Karpas-422 (cell line): ENCODE measurements around the gene ZNF69. TPM values are rescaled to one million over a fixed set of nuclear protein-coding genes. Genes with fewer than 3 reads are reported as not detected.
"Not testable (repeated sequence)": the region's sequence is repeated elsewhere in the genome, so short reads cannot be mapped to it uniquely, and the experiment has no call there.

Experiments used
- DNase-seq: peaks from one replicate; pipeline ENCODE4 v3.0.0-alpha.2; 2015
- H2AFZ ChIP-seq: fragments of 200-600 bp; sonication (generic); 2 replicates; pipeline ENCODE4 v1.6.1; 2014; ENCODE audit warnings: antibody characterized with exemption, low read length, mixed read lengths
- H3K27ac ChIP-seq: fragments of 200-600 bp; sonication (generic); 2 replicates; pipeline ENCODE4 v1.5.1; 2014; ENCODE audit warnings: mild to moderate bottlenecking, low read length, moderate library complexity
- H3K27me3 ChIP-seq: fragments of 200-600 bp; sonication (generic); 2 replicates; pipeline ENCODE4 v1.6.1; 2014; ENCODE audit warnings: low read length, mixed read lengths
- H3K36me3 ChIP-seq: fragments of 200-600 bp; sonication (generic); 2 replicates; pipeline ENCODE4 v1.6.1; 2014; ENCODE audit warnings: low read length, mixed read lengths; ENCODE audit not compliant: insufficient read depth
- H3K4me1 ChIP-seq: fragments of 200-600 bp; sonication (generic); 2 replicates; pipeline ENCODE4 v1.6.1; 2014; ENCODE audit warnings: mild to moderate bottlenecking, low read length, mixed read lengths
- H3K4me2 ChIP-seq: fragments of 200-600 bp; sonication (generic); 2 replicates; pipeline ENCODE4 v1.6.1; 2014; ENCODE audit warnings: low read length, low read depth, mild to moderate bottlenecking; ENCODE audit not compliant: poor library complexity, severe bottlenecking
- H3K4me3 ChIP-seq: fragments of 200-600 bp; sonication (generic); 2 replicates; pipeline ENCODE4 v1.5.1; 2014; ENCODE audit warnings: mild to moderate bottlenecking, antibody characterized with exemption, low read length, mixed read lengths
- H3K79me2 ChIP-seq: fragments of 200-600 bp; sonication (generic); 2 replicates; pipeline ENCODE4 v1.6.1; 2014; ENCODE audit warnings: mild to moderate bottlenecking, low read length, mixed read lengths
- H3K9ac ChIP-seq: fragments of 200-600 bp; sonication (generic); 2 replicates; pipeline ENCODE4 v1.6.0; 2014; ENCODE audit warnings: low read length
- H3K9me2 ChIP-seq: fragments of 200-600 bp; sonication (generic), shearing (Covaris generic); replicated peaks from 2 replicates; pipeline ENCODE4 v1.6.0; 2014; ENCODE audit warnings: mild to moderate bottlenecking, low read length, moderate library complexity; ENCODE audit not compliant: insufficient read depth
- H3K9me3 ChIP-seq: fragments of 300-700, 200-600 bp; sonication (generic); 2 replicates; pipeline ENCODE4 v1.6.1; 2014; ENCODE audit warnings: low read length, mixed read lengths
- H4K20me1 ChIP-seq: fragments of 200-600 bp; sonication (generic); 2 replicates; pipeline ENCODE4 v1.6.1; 2014; ENCODE audit warnings: mild to moderate bottlenecking, antibody characterized with exemption, low read length, low read depth; ENCODE audit not compliant: insufficient read depth
- total RNA-seq: library from RNA; depleted of rRNA; stranded (reverse); fragments of >200 nt; shearing (Covaris generic); gene quantifications from 2 replicates; pipeline ENCODE4 v1.2.3, GENCODE V29; 2014; ENCODE audit warnings: low replicate concordance

ZNF69 gene
- total RNA-seq, 1 experiment from 2014 or later: 12.9 TPM

- Histone ChIP-seq H3K9me2 (no peaks in the 10 kb centered on the region), H3K79me2 (peaks cover 88% of the 10 kb centered on the region), H3K27ac (no peak overlapping the region), H2AFZ (no peak overlapping the region), H3K9me3 (peaks cover 38% of the 10 kb centered on the region), H3K36me3 (peaks cover 75% of the 10 kb centered on the region), H3K4me3 (no peak overlapping the region), H3K4me2 (no peak overlapping the region), H3K4me1 (no peaks in the 10 kb centered on the region), H3K9ac (no peak overlapping the region), H4K20me1 (no peaks in the 10 kb centered on the region), H3K27me3 (no peaks in the 10 kb centered on the region)
- DNase-seq: no peak
Measured at GRCh38 chr19:11931513-11931912, 43.9 kb downstream of the ZNF69 start.

GRCh38 chr19:11935829-11936228 lies 48.2 kb downstream of the ZNF69 start:
- not testable (repeated sequence) for DNase-seq, H3K9ac ChIP-seq, H3K4me2 ChIP-seq, H3K9me2 ChIP-seq, H3K27ac ChIP-seq, H2AFZ ChIP-seq, H3K27me3 ChIP-seq, H4K20me1 ChIP-seq, H3K4me3 ChIP-seq, H3K4me1 ChIP-seq
- Histone ChIP-seq H3K79me2 (peaks cover 73% of the 10 kb centered on the region), H3K36me3 (peaks cover 50% of the 10 kb centered on the region), H3K9me3 (peaks cover 30% of the 10 kb centered on the region)

GRCh38 chr19:11938383-11938782 lies 50.8 kb downstream of the ZNF69 start:
- not testable (repeated sequence) for H2AFZ ChIP-seq, H3K4me2 ChIP-seq, H3K4me3 ChIP-seq, DNase-seq, H3K4me1 ChIP-seq, H3K9me2 ChIP-seq, H4K20me1 ChIP-seq, H3K9ac ChIP-seq, H3K27ac ChIP-seq, H3K27me3 ChIP-seq
- Histone ChIP-seq H3K9me3 (peaks cover 38% of the 10 kb centered on the region), H3K36me3 (peaks cover 45% of the 10 kb centered on the region), H3K79me2 (peaks cover 67% of the 10 kb centered on the region)

- H3K27me3 ChIP-seq, H2AFZ ChIP-seq, H3K4me3 ChIP-seq, H3K9me2 ChIP-seq, DNase-seq, H3K4me2 ChIP-seq, H3K9ac ChIP-seq, H3K27ac ChIP-seq, H3K4me1 ChIP-seq, H4K20me1 ChIP-seq: not testable (repeated sequence)
- Histone ChIP-seq H3K9me3 (peaks cover 48% of the 10 kb centered on the region), H3K36me3 (peaks cover 61% of the 10 kb centered on the region), H3K79me2 (peaks cover 67% of the 10 kb centered on the region)
Measured at GRCh38 chr19:11941361-11941887, 53.8 kb downstream of the ZNF69 start.

GRCh38 chr19:11942008-11942842 lies 54.6 kb downstream of the ZNF69 start:
- Histone ChIP-seq H3K36me3 (peaks cover 69% of the 10 kb centered on the region), H3K27ac (no peak overlapping the region), H3K9me3 (peaks cover 51% of the 10 kb centered on the region), H3K79me2 (peaks cover 63% of the 10 kb centered on the region), H3K9me2 (no peaks in the 10 kb centered on the region), H3K27me3 (no peaks in the 10 kb centered on the region), H2AFZ (no peak overlapping the region), H3K4me2 (no peak overlapping the region), H3K9ac (no peak overlapping the region), H3K4me3 (no peak overlapping the region), H3K4me1 (no peaks in the 10 kb centered on the region), H4K20me1 (no peaks in the 10 kb centered on the region)
- no peak for DNase-seq

- Histone ChIP-seq H3K27ac (no peak overlapping the region), H2AFZ (no peak overlapping the region), H3K79me2 (peaks cover 58% of the 10 kb centered on the region), H4K20me1 (no peaks in the 10 kb centered on the region), H3K4me2 (no peak overlapping the region), H3K36me3 (peaks cover 71% of the 10 kb centered on the region), H3K4me1 (no peaks in the 10 kb centered on the region), H3K9me2 (no peaks in the 10 kb centered on the region), H3K9me3 (peaks cover 55% of the 10 kb centered on the region), H3K4me3 (no peak overlapping the region), H3K9ac (no peak overlapping the region), H3K27me3 (no peaks in the 10 kb centered on the region)
- DNase-seq: peak; percentile 63
Measured at GRCh38 chr19:11942843-11943108, 55.2 kb downstream of the ZNF69 start.

- Histone ChIP-seq H3K4me2 (no peak overlapping the region), H3K9me3 (peaks cover 69% of the 10 kb centered on the region), H3K27me3 (no peaks in the 10 kb centered on the region), H3K27ac (no peak overlapping the region), H3K79me2 (peaks cover 49% of the 10 kb centered on the region), H3K9me2 (no peaks in the 10 kb centered on the region), H2AFZ (no peak overlapping the region), H3K9ac (no peak overlapping the region), H4K20me1 (no peaks in the 10 kb centered on the region), H3K4me1 (no peaks in the 10 kb centered on the region), H3K36me3 (peaks cover 85% of the 10 kb centered on the region), H3K4me3 (no peak overlapping the region)
- DNase-seq: no peak
Measured at GRCh38 chr19:11944656-11945055, 57.1 kb downstream of the ZNF69 start.

GRCh38 chr19:11948646-11949045 lies 61.1 kb downstream of the ZNF69 start:
- Histone ChIP-seq H3K9me3 (peaks cover 76% of the 10 kb centered on the region), H3K27me3 (no peaks in the 10 kb centered on the region), H3K27ac (no peak overlapping the region), H3K79me2 (peaks cover 21% of the 10 kb centered on the region), H4K20me1 (no peaks in the 10 kb centered on the region), H3K9me2 (no peaks in the 10 kb centered on the region), H3K4me1 (no peaks in the 10 kb centered on the region), H2AFZ (no peak overlapping the region), H3K36me3 (peaks cover 94% of the 10 kb centered on the region), H3K4me3 (no peak overlapping the region), H3K9ac (no peak overlapping the region), H3K4me2 (no peak overlapping the region)
- DNase-seq: no peak
